ENCODE results near the gene UBE2J2. TPM values are rescaled to one million over a fixed set of nuclear protein-coding genes. Genes with fewer than 3 reads are reported as not detected.

Gene UBE2J2
- total RNA-seq, 1 donor from 2014 or later, result 65.1 TPM

- no peak for DNase-seq (ENCODE audit: low read depth)
These were observed 68.5 kb downstream of the UBE2J2 start for GRCh38 chr1:1204998-1205768.

GRCh38 chr1:1204425-1204920 is 69.2 kb downstream of the UBE2J2 start:
- no peak overlapping the region for H3K4me3 ChIP-seq (ENCODE audit: low read depth, low read length)
- no peaks in the 10 kb centered on the region for H3K36me3 ChIP-seq (ENCODE audit: control insufficient read depth, insufficient read depth, low read length)
- no peak for DNase-seq (ENCODE audit: low read depth)
- peaks cover 20% of the 10 kb centered on the region for H3K27me3 ChIP-seq (ENCODE audit: control insufficient read depth, insufficient read depth, low read length)
- no peak for TF ChIP-seq CTCF (IDR thresholded peaks at IDR 0.05; ENCODE audit: insufficient read depth, low read length, poor library complexity, severe bottlenecking)

More at GRCh38 chr1:1204998-1205768, 68.5 kb downstream of the UBE2J2 start:
- no peak for TF ChIP-seq CTCF (IDR thresholded peaks at IDR 0.05; ENCODE audit: insufficient read depth, low read length, poor library complexity, severe bottlenecking)
- H3K36me3 ChIP-seq (ENCODE audit: control insufficient read depth, insufficient read depth, low read length), result no peaks in the 10 kb centered on the region
- peaks cover 18% of the 10 kb centered on the region for H3K27me3 ChIP-seq (ENCODE audit: control insufficient read depth, insufficient read depth, low read length)
- no peak overlapping the region for H3K4me3 ChIP-seq (ENCODE audit: low read depth, low read length)

Other genes with a start within 250 kb of the UBE2J2 start
- 5.4 and 7.5 TPM in 2 replicates for gene RNF223, start 199.5 kb downstream of the UBE2J2 start, total RNA-seq
- gene C1orf159, start 157.8 kb downstream of the UBE2J2 start, total RNA-seq, result 20.3 and 25.5 TPM in 2 replicates
- 0.27 TPM in 1 of 2 replicates, not detected in the other for gene TTLL10, start 100.0 kb downstream of the UBE2J2 start, total RNA-seq
- 0.67 and 2.1 TPM in 2 replicates for gene TNFRSF18, start 67.3 kb downstream of the UBE2J2 start, total RNA-seq
- gene TNFRSF4, start 59.7 kb downstream of the UBE2J2 start, total RNA-seq, result 0.25 and 3.6 TPM in 2 replicates
- 146 and 153 TPM in 2 replicates for gene SDF4, start 41.9 kb downstream of the UBE2J2 start, total RNA-seq
- 43.7 and 48.6 TPM in 2 replicates for gene B3GALT6, start 41.6 kb downstream of the UBE2J2 start, total RNA-seq
- 0.88 and 1.4 TPM in 2 replicates for gene C1QTNF12, start 27.1 kb downstream of the UBE2J2 start, total RNA-seq
- 0.46 and 0.62 TPM in 2 replicates for gene SCNN1D, start 6.6 kb upstream of the UBE2J2 start, total RNA-seq
- 37.9 and 43.1 TPM in 2 replicates for gene ACAP3, start 34.1 kb upstream of the UBE2J2 start, total RNA-seq
- gene PUSL1, start 34.7 kb upstream of the UBE2J2 start, total RNA-seq, result 45.1 and 59.9 TPM in 2 replicates
- gene INTS11, start 50.8 kb upstream of the UBE2J2 start, total RNA-seq, result 94.2 and 123 TPM in 2 replicates
- gene CPTP, start 50.9 kb upstream of the UBE2J2 start, total RNA-seq, result 44.3 and 59.5 TPM in 2 replicates
- gene TAS1R3, start 57.4 kb upstream of the UBE2J2 start, total RNA-seq, result 0.08 and 1.0 TPM in 2 replicates
- gene DVL1, start 75.6 kb upstream of the UBE2J2 start, total RNA-seq, result 87.3 and 101 TPM in 2 replicates
- 106 and 165 TPM in 2 replicates for gene MXRA8, start 84.7 kb upstream of the UBE2J2 start, total RNA-seq
- 201 and 204 TPM in 2 replicates for gene AURKAIP1, start 101.4 kb upstream of the UBE2J2 start, total RNA-seq
- 134 and 136 TPM in 2 replicates for gene CCNL2, start 125.5 kb upstream of the UBE2J2 start, total RNA-seq
- gene MRPL20, start 133.4 kb upstream of the UBE2J2 start, total RNA-seq, result 134 and 159 TPM in 2 replicates
- gene ANKRD65, start 147.4 kb upstream of the UBE2J2 start, total RNA-seq, result 1.4 and 1.6 TPM in 2 replicates
- 27.6 and 28.3 TPM in 2 replicates for gene VWA1, start 161.8 kb upstream of the UBE2J2 start, total RNA-seq
- gene ATAD3C, start 175.8 kb upstream of the UBE2J2 start, total RNA-seq, result 0.38 and 0.75 TPM in 2 replicates
- 31.4 and 37.8 TPM in 2 replicates for gene ATAD3B, start 197.9 kb upstream of the UBE2J2 start, total RNA-seq
- gene ATAD3A, start 238.3 kb upstream of the UBE2J2 start, total RNA-seq, result 51.5 and 53.6 TPM in 2 replicates

All from kidney epithelial cell (primary cell).